SU-DHL-6 (cell line): ENCODE data around the gene PRKCE.

ENCODE experiments used
- H2AFZ ChIP-seq: fragments of 200-600 bp; sonication (generic); 2 replicates; pipeline ENCODE4 v1.6.1; 2014; ENCODE audit warnings: low read depth, mild to moderate bottlenecking, moderate library complexity, mixed read lengths, antibody characterized with exemption, low read length; ENCODE audit not compliant: severe bottlenecking
- H3F3A ChIP-seq: fragments of 200-600 bp; shearing (Covaris generic); 2 replicates; pipeline ENCODE4 v1.6.0; 2016; ENCODE audit warnings: antibody characterized with exemption, mild to moderate bottlenecking; ENCODE audit not compliant: insufficient read depth
- H3K27ac ChIP-seq: fragments of 200-600 bp; sonication (generic); 2 replicates; pipeline ENCODE4 v1.5.1; 2016; ENCODE audit warnings: low read depth, mild to moderate bottlenecking, low read length, moderate library complexity, mixed read lengths
- H3K27me3 ChIP-seq: fragments of 200-600 bp; sonication (generic), shearing (Covaris generic); 2 replicates; pipeline ENCODE4 v1.6.0; 2014; ENCODE audit warnings: mild to moderate bottlenecking, low read length
- H3K36me3 ChIP-seq: fragments of 200-600 bp; sonication (generic); 2 replicates; pipeline ENCODE4 v1.6.1; 2014; ENCODE audit warnings: mild to moderate bottlenecking, low read length, mixed read lengths
- H3K4me2 ChIP-seq: fragments of 300-600, 200-600 bp; shearing (Covaris generic), sonication (generic); 2 replicates; pipeline ENCODE4 v1.6.0; 2014; ENCODE audit warnings: low read length, low read depth, mild to moderate bottlenecking; ENCODE audit not compliant: poor library complexity, severe bottlenecking
- H3K4me3 ChIP-seq: fragments of 200-600 bp; sonication (generic); 2 replicates; pipeline ENCODE4 v1.5.1; 2014; ENCODE audit warnings: antibody characterized with exemption, low read length, mild to moderate bottlenecking, mixed read lengths; ENCODE audit not compliant: insufficient read depth, poor library complexity, severe bottlenecking
- H3K79me2 ChIP-seq: fragments of 200-600 bp; sonication (generic); 2 replicates; pipeline ENCODE4 v1.6.1; 2014; ENCODE audit warnings: mild to moderate bottlenecking, low read length, moderate library complexity; ENCODE audit not compliant: insufficient read depth
- H3K9ac ChIP-seq: fragments of 200-600 bp; sonication (generic); 2 replicates; pipeline ENCODE4 v1.7.0; 2014; ENCODE audit warnings: mild to moderate bottlenecking, low read length
- H3K9me2 ChIP-seq: fragments of 200-600 bp; sonication (generic); replicated peaks from 2 replicates; pipeline ENCODE4 v1.6.1; 2014; ENCODE audit warnings: low read length; ENCODE audit not compliant: insufficient read depth
- H3K9me3 ChIP-seq: fragments of 200-600 bp; sonication (generic); 2 replicates; pipeline ENCODE4 v1.6.1; 2014; ENCODE audit warnings: low read length, mixed read lengths; ENCODE audit not compliant: insufficient read depth
- H4K20me1 ChIP-seq: fragments of 200-600 bp; sonication (generic); 2 replicates; pipeline ENCODE4 v1.6.1; 2014; ENCODE audit warnings: low read depth, mild to moderate bottlenecking, antibody characterized with exemption, low read length, moderate library complexity, mixed read lengths
- EZH2phosphoT487 ChIP-seq: fragments of 200-600 bp; sonication (generic), shearing (Covaris generic); conservative IDR thresholded peaks from 2 replicates; pipeline ENCODE4 v1.6.1; 2018; ENCODE audit warnings: mild to moderate bottlenecking, antibody characterized with exemption, low read length, moderate library complexity, mixed read lengths
- TF ChIP-seq, protein P1 (sequence below): fragments of 200-600 bp; sonication (generic); IDR thresholded peaks from one replicate; pipeline ENCODE4 v1.5.1; 2017; ENCODE audit warnings: antibody characterized with exemption, mild to moderate bottlenecking, low read length, moderate library complexity; ENCODE audit not compliant: insufficient read depth, poor library complexity, severe bottlenecking

PRKCE gene

GRCh38 chr2:46167406-46167805 is 515.9 kb downstream of the PRKCE start:
- TF ChIP-seq EZH2phosphoT487 = no peak
- TF ChIP-seq, protein P1, sequence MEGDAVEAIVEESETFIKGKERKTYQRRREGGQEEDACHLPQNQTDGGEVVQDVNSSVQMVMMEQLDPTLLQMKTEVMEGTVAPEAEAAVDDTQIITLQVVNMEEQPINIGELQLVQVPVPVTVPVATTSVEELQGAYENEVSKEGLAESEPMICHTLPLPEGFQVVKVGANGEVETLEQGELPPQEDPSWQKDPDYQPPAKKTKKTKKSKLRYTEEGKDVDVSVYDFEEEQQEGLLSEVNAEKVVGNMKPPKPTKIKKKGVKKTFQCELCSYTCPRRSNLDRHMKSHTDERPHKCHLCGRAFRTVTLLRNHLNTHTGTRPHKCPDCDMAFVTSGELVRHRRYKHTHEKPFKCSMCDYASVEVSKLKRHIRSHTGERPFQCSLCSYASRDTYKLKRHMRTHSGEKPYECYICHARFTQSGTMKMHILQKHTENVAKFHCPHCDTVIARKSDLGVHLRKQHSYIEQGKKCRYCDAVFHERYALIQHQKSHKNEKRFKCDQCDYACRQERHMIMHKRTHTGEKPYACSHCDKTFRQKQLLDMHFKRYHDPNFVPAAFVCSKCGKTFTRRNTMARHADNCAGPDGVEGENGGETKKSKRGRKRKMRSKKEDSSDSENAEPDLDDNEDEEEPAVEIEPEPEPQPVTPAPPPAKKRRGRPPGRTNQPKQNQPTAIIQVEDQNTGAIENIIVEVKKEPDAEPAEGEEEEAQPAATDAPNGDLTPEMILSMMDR = no peak
- H3K4me2 ChIP-seq = no peak overlapping the region
- no peaks in the 10 kb centered on the region for H3K9me3 ChIP-seq
- no peak overlapping the region for H2AFZ ChIP-seq
- H3K79me2 ChIP-seq = no peaks in the 10 kb centered on the region
- no peaks in the 10 kb centered on the region for H3K27me3 ChIP-seq
- no peaks in the 10 kb centered on the region for H3F3A ChIP-seq
- no peaks in the 10 kb centered on the region for H3K36me3 ChIP-seq
- no peak overlapping the region for H3K9ac ChIP-seq
- H3K27ac ChIP-seq = no peak overlapping the region
- no peaks in the 10 kb centered on the region for H3K9me2 ChIP-seq
- H4K20me1 ChIP-seq = no peaks in the 10 kb centered on the region
- H3K4me3 ChIP-seq = no peak overlapping the region

- H3K4me3 ChIP-seq = no peak overlapping the region
- TF ChIP-seq, protein P1 = no peak
- no peak for TF ChIP-seq EZH2phosphoT487
- H3K9ac ChIP-seq = no peak overlapping the region
Measured at GRCh38 chr2:46167924-46168323, 516.4 kb downstream of the PRKCE start.

DNA sequence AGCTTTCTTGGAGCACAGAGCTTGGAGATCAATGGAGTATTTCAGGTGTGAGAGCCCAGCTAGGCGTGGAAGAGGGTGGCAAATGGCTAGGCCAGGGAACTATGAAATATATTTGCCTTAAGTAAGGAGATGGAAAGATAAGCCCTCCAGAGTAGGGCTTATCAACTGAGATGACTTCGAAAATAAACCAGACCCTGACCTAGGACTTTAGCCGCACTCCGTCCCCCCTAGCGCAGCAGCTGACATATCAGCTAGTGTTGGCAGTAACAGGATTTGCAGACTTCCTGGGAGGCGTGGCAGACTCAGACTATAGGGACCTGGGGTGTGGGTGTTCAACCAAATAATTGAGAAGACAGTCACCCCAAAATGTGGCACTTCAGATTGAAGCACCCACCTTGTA is 518.0 kb downstream of the PRKCE start:
- Histone ChIP-seq H3K27me3 (no peaks in the 10 kb centered on the region), H3K36me3 (no peaks in the 10 kb centered on the region), H3F3A (no peaks in the 10 kb centered on the region), H3K4me2 (no peak overlapping the region), H3K9me3 (no peaks in the 10 kb centered on the region), H3K4me3 (no peak overlapping the region), H2AFZ (no peak overlapping the region), H3K27ac (no peak overlapping the region), H3K9me2 (no peaks in the 10 kb centered on the region), H3K9ac (no peak overlapping the region), H3K79me2 (no peaks in the 10 kb centered on the region), H4K20me1 (no peaks in the 10 kb centered on the region)
- TF ChIP-seq, protein P1 = no peak
- TF ChIP-seq EZH2phosphoT487 = no peak

More at GRCh38 chr2:46167924-46168323, 516.4 kb downstream of the PRKCE start:
- Histone ChIP-seq H3K4me2 (no peak overlapping the region), H2AFZ (no peak overlapping the region), H3K79me2 (no peaks in the 10 kb centered on the region), H4K20me1 (no peaks in the 10 kb centered on the region), H3K27ac (no peak overlapping the region), H3F3A (no peaks in the 10 kb centered on the region), H3K36me3 (no peaks in the 10 kb centered on the region), H3K27me3 (no peaks in the 10 kb centered on the region), H3K9me3 (no peaks in the 10 kb centered on the region), H3K9me2 (no peaks in the 10 kb centered on the region)

DNA sequence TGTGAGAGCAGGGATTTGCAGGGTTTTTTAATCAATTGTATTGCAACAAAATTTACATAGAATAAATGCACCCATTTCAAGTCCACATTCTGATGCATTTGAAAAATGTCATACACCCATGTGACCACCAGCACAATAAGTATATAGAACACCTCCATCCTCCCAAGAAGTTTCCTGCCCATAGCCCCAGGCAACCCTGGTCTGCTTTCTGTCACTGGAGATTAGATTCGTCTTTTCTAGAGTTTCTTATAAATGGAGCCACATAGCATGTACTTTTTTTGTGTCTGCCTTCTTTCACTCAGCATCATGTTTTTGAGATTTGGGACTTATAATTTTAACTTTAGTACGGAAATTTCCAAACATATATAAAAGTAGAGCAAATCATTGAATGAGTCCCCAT is 518.6 kb downstream of the PRKCE start:
- Histone ChIP-seq H3K4me3 (no peak overlapping the region), H4K20me1 (no peaks in the 10 kb centered on the region), H3F3A (no peaks in the 10 kb centered on the region), H3K79me2 (no peaks in the 10 kb centered on the region), H3K9me2 (no peaks in the 10 kb centered on the region), H3K4me2 (no peak overlapping the region), H3K9me3 (no peaks in the 10 kb centered on the region), H3K9ac (no peak overlapping the region), H3K27ac (no peak overlapping the region), H2AFZ (no peak overlapping the region), H3K36me3 (no peaks in the 10 kb centered on the region), H3K27me3 (no peaks in the 10 kb centered on the region)
- TF ChIP-seq, protein P1 = no peak
- no peak for TF ChIP-seq EZH2phosphoT487
